Neural cell (in vitro differentiated cells): ENCODE data around the gene RAI2. TPM values are rescaled to one million over a fixed set of nuclear protein-coding genes. Genes with fewer than 3 reads are reported as not detected.

ENCODE experiments used
- H2AFZ ChIP-seq: fragments of 200-600, 300-800 bp; sonication (generic), shearing (Covaris generic); 2 replicates; pipeline ENCODE4 v1.6.0; 2014; ENCODE audit warnings: low read depth, mild to moderate bottlenecking, antibody characterized with exemption, low read length, moderate library complexity
- H3F3A ChIP-seq: fragments of 200-600 bp; shearing (Covaris generic); 2 replicates; pipeline ENCODE4 v1.6.1; 2016; ENCODE audit warnings: mild to moderate bottlenecking, moderate library complexity, mixed read lengths, antibody characterized with exemption, low read length; ENCODE audit not compliant: insufficient read depth, poor library complexity, severe bottlenecking
- H3K27ac ChIP-seq: fragments of 200-600, 300-800 bp; sonication (generic), shearing (Covaris generic); 2 replicates; pipeline ENCODE4 v1.5.1; 2014; ENCODE audit warnings: mild to moderate bottlenecking, low read length, moderate library complexity
- H3K27me3 ChIP-seq: fragments of 300-800, 200-600 bp; sonication (generic), shearing (Covaris generic); 2 replicates; pipeline ENCODE4 v1.6.0; 2014; ENCODE audit warnings: mild to moderate bottlenecking, low read depth, low read length, moderate library complexity; ENCODE audit not compliant: insufficient read depth
- H3K36me3 ChIP-seq: fragments of 300-800, 200-600 bp; sonication (generic), shearing (Covaris generic); 2 replicates; pipeline ENCODE4 v1.5.1; 2014; ENCODE audit warnings: mild to moderate bottlenecking, antibody characterized with exemption, low read length, moderate library complexity; ENCODE audit not compliant: insufficient read depth
- H3K4me2 ChIP-seq: fragments of 300-800, 200-600 bp; sonication (generic), shearing (Covaris generic); 2 replicates; pipeline ENCODE4 v1.6.0; 2014; ENCODE audit warnings: mild to moderate bottlenecking, low read length
- H3K4me3 ChIP-seq: fragments of 300-800, 200-600 bp; sonication (generic), shearing (Covaris generic); 2 replicates; pipeline ENCODE4 v1.5.1; 2014; ENCODE audit warnings: mild to moderate bottlenecking, low read length, moderate library complexity
- H3K79me2 ChIP-seq: fragments of 200-600 bp; shearing (Covaris generic); replicated peaks from 2 replicates; pipeline ENCODE4 v1.6.0; 2014; ENCODE audit warnings: mild to moderate bottlenecking, low read length, moderate library complexity; ENCODE audit not compliant: insufficient read depth
- H3K9ac ChIP-seq: fragments of 300-800, 200-600 bp; sonication (generic), shearing (Covaris generic); 2 replicates; pipeline ENCODE4 v1.6.1; 2016; ENCODE audit warnings: mild to moderate bottlenecking, low read length, mixed read lengths
- H3K9me2 ChIP-seq: fragments of 200-600 bp; shearing (Covaris generic); 2 replicates; pipeline ENCODE4 v1.6.1; 2016; ENCODE audit warnings: mild to moderate bottlenecking, low read length, mixed read lengths; ENCODE audit not compliant: insufficient read depth
- H3K9me3 ChIP-seq: fragments of 200-600, 300-800 bp; sonication (generic), shearing (Covaris generic); 2 replicates; pipeline ENCODE4 v1.6.1; 2016; ENCODE audit warnings: mild to moderate bottlenecking, mixed run types, low read length, moderate library complexity, mixed read lengths
- H4K20me1 ChIP-seq: fragments of 200-600 bp; shearing (Covaris generic); 2 replicates; pipeline ENCODE4 v1.6.1; 2016; ENCODE audit warnings: mild to moderate bottlenecking, mixed run types; ENCODE audit not compliant: insufficient read depth
- EP300 ChIP-seq: fragments of 450-650 bp; conservative IDR thresholded peaks from 2 replicates; pipeline ENCODE4 v1.6.1; 2014; ENCODE audit warnings: antibody characterized with exemption, mild to moderate bottlenecking, moderate library complexity; ENCODE audit not compliant: poor library complexity, severe bottlenecking
- EZH2 ChIP-seq: fragments of 200-600, 300-800 bp; shearing (Covaris generic), sonication (generic); IDR thresholded peaks from 2 replicates; pipeline ENCODE4 v1.6.1; 2014; ENCODE audit warnings: antibody characterized with exemption, low read length, borderline replicate concordance, mild to moderate bottlenecking; ENCODE audit not compliant: insufficient read depth, poor library complexity, severe bottlenecking
- MXI1 ChIP-seq: fragments of 450-650 bp; conservative IDR thresholded peaks from 2 replicates; pipeline ENCODE4 v1.6.1; 2014; ENCODE audit warnings: antibody characterized with exemption, mild to moderate bottlenecking; ENCODE audit not compliant: poor library complexity, severe bottlenecking
- POLR2AphosphoS5 ChIP-seq: IDR thresholded peaks from 2 replicates; pipeline ENCODE4 v1.6.1; 2012
- RAD21 ChIP-seq: fragments of 450-650 bp; conservative IDR thresholded peaks from 2 replicates; pipeline ENCODE4 v1.6.1; 2014; ENCODE audit warnings: antibody characterized with exemption, mild to moderate bottlenecking, moderate library complexity
- SMC3 ChIP-seq: fragments of 450-650 bp; conservative IDR thresholded peaks from 2 replicates; pipeline ENCODE4 v1.6.1; 2014; ENCODE audit warnings: antibody characterized with exemption, mild to moderate bottlenecking, moderate library complexity; ENCODE audit not compliant: poor library complexity
- TAF1 ChIP-seq: IDR thresholded peaks from 2 replicates; pipeline ENCODE4 v1.6.1; 2012; ENCODE audit warnings: low read depth
- polyA minus RNA-seq: library from RNA; depleted of rRNA, polyadenylated mRNA; stranded (reverse); fragments of >200 nt; gene quantifications from 2 replicates; pipeline ENCODE4 v1.2.3, GENCODE V29; 2014
- polyA plus RNA-seq: library from polyadenylated mRNA; depleted of rRNA; stranded (reverse); fragments of >200 nt; gene quantifications from 2 replicates; pipeline ENCODE4 v1.2.3, GENCODE V29; 2014
- TF ChIP-seq, protein P1 (sequence below): fragments of 450-650 bp; IDR thresholded peaks from 2 replicates; pipeline ENCODE4 v1.5.1; 2014; ENCODE audit warnings: antibody characterized with exemption, mild to moderate bottlenecking, moderate library complexity; ENCODE audit not compliant: poor library complexity, severe bottlenecking
- TF ChIP-seq, protein P2 (sequence below): IDR thresholded peaks from 2 replicates; pipeline ENCODE4 v1.6.1; 2012; ENCODE audit warnings: borderline replicate concordance

The RAI2 gene
- polyA plus RNA-seq (1.5 and 4.8 TPM in 2 replicates), polyA minus RNA-seq (2.9 and 3.5 TPM in 2 replicates)

- H3K9ac ChIP-seq: peak within 1 kb of the TSS; percentile 61
- H3F3A ChIP-seq: no peaks in the 10 kb centered on the region
- TF ChIP-seq RAD21: peak; percentile 28
- TF ChIP-seq POLR2AphosphoS5: peak; percentile 74
- TF ChIP-seq, protein P1, sequence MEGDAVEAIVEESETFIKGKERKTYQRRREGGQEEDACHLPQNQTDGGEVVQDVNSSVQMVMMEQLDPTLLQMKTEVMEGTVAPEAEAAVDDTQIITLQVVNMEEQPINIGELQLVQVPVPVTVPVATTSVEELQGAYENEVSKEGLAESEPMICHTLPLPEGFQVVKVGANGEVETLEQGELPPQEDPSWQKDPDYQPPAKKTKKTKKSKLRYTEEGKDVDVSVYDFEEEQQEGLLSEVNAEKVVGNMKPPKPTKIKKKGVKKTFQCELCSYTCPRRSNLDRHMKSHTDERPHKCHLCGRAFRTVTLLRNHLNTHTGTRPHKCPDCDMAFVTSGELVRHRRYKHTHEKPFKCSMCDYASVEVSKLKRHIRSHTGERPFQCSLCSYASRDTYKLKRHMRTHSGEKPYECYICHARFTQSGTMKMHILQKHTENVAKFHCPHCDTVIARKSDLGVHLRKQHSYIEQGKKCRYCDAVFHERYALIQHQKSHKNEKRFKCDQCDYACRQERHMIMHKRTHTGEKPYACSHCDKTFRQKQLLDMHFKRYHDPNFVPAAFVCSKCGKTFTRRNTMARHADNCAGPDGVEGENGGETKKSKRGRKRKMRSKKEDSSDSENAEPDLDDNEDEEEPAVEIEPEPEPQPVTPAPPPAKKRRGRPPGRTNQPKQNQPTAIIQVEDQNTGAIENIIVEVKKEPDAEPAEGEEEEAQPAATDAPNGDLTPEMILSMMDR: peak; percentile 33
- no peak for TF ChIP-seq EP300
- H3K27ac ChIP-seq: peak within 1 kb of the TSS; percentile 47
- H3K27me3 ChIP-seq: peaks cover 15% of the 10 kb centered on the region
- no peaks in the 10 kb centered on the region for H4K20me1 ChIP-seq
- H3K4me2 ChIP-seq: no peak within 1 kb of the TSS
- H3K9me2 ChIP-seq: no peaks in the 10 kb centered on the region
- peaks cover 3% of the 10 kb centered on the region for H3K79me2 ChIP-seq
- H2AFZ ChIP-seq: no peak within 1 kb of the TSS
- H3K36me3 ChIP-seq: no peaks in the 10 kb centered on the region
- H3K9me3 ChIP-seq: no peaks in the 10 kb centered on the region
- peak within 1 kb of the TSS; percentile 75 for H3K4me3 ChIP-seq
Measured at GRCh38 chrX:17860811-17861488, at the start of gene RAI2. Gene RAI2 (minus strand): TSS chrX:17861298. CDS start chrX:17802010, 59,288 bp downstream.

DNA sequence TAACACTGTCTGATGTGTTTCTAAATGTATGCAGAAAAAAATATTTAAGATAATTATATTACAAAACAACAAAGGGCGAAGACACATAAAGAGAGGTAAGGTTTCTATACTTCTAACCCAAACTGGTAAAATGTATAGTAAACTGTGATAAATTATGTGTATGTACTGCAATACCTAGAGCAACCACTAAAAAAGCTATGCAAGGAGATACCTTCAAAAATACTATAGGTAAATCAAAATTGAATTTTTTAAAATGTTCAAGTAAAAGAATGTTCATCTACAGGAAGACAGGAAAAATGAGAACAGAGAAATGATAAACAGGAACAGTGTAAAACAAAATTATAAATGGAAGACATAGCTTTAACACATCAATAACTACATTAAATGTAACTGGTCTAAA lies 27.3 kb upstream of the RAI2 start:
- H3F3A ChIP-seq: no peaks in the 10 kb centered on the region
- no peak overlapping the region for H3K4me3 ChIP-seq
- no peak overlapping the region for H3K27ac ChIP-seq
- no peaks in the 10 kb centered on the region for H3K9me3 ChIP-seq
- H3K36me3 ChIP-seq: no peaks in the 10 kb centered on the region
- H3K79me2 ChIP-seq: no peaks in the 10 kb centered on the region
- TF ChIP-seq, protein P2, sequence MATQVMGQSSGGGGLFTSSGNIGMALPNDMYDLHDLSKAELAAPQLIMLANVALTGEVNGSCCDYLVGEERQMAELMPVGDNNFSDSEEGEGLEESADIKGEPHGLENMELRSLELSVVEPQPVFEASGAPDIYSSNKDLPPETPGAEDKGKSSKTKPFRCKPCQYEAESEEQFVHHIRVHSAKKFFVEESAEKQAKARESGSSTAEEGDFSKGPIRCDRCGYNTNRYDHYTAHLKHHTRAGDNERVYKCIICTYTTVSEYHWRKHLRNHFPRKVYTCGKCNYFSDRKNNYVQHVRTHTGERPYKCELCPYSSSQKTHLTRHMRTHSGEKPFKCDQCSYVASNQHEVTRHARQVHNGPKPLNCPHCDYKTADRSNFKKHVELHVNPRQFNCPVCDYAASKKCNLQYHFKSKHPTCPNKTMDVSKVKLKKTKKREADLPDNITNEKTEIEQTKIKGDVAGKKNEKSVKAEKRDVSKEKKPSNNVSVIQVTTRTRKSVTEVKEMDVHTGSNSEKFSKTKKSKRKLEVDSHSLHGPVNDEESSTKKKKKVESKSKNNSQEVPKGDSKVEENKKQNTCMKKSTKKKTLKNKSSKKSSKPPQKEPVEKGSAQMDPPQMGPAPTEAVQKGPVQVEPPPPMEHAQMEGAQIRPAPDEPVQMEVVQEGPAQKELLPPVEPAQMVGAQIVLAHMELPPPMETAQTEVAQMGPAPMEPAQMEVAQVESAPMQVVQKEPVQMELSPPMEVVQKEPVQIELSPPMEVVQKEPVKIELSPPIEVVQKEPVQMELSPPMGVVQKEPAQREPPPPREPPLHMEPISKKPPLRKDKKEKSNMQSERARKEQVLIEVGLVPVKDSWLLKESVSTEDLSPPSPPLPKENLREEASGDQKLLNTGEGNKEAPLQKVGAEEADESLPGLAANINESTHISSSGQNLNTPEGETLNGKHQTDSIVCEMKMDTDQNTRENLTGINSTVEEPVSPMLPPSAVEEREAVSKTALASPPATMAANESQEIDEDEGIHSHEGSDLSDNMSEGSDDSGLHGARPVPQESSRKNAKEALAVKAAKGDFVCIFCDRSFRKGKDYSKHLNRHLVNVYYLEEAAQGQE: no peak
- no peak for TF ChIP-seq SMC3
- no peak for TF ChIP-seq MXI1
- no peak for TF ChIP-seq EZH2
- TF ChIP-seq, protein P1: no peak
- TF ChIP-seq RAD21: no peak
- no peak for TF ChIP-seq TAF1
- no peak for TF ChIP-seq EP300
- no peak for TF ChIP-seq POLR2AphosphoS5
- no peak overlapping the region for H3K4me2 ChIP-seq
- H2AFZ ChIP-seq: no peak overlapping the region
- H4K20me1 ChIP-seq: no peaks in the 10 kb centered on the region
- no peaks in the 10 kb centered on the region for H3K27me3 ChIP-seq
- no peak overlapping the region for H3K9ac ChIP-seq
- no peaks in the 10 kb centered on the region for H3K9me2 ChIP-seq
